GM23338 (cell line): ENCODE measurements around the gene CDH18. TPM values are rescaled to one million over a fixed set of nuclear protein-coding genes. Genes with fewer than 3 reads are reported as not detected.

ENCODE experiments used
- ATAC-seq: fragments of 200-7000 bp; cut with Tn5 transposase; 3 replicates; pipeline ENCODE4 v1.9.1; 2020
- DNase-seq: peaks from one replicate; pipeline ENCODE4 v3.0.0-alpha.2; 2015; ENCODE audit warnings: low spot score
- H2AFZ ChIP-seq: fragments of 200-600 bp; sonication (generic); 2 replicates; pipeline ENCODE4 v1.8.0; 2016; ENCODE audit warnings: antibody characterized with exemption, mild to moderate bottlenecking, moderate library complexity
- H3F3A ChIP-seq: fragments of 200-600 bp; sonication (generic); replicated peaks from 2 replicates; pipeline ENCODE4 v1.8.0; 2017; ENCODE audit warnings: antibody characterized with exemption, mixed run types, low read depth
- H3K27ac ChIP-seq: fragments of 200-600 bp; sonication (generic); 2 replicates; pipeline ENCODE4 v1.6.1; 2016; ENCODE audit warnings: low read depth
- H3K27me3 ChIP-seq: fragments of 200-600 bp; sonication (generic); 2 replicates; pipeline ENCODE4 v1.8.0; 2016; ENCODE audit warnings: mild to moderate bottlenecking, mixed run types, moderate library complexity; ENCODE audit not compliant: insufficient read depth
- H3K36me3 ChIP-seq: fragments of 200-600 bp; sonication (generic); 2 replicates; pipeline ENCODE4 v1.8.0; 2016; ENCODE audit warnings: mild to moderate bottlenecking; ENCODE audit not compliant: insufficient read depth
- H3K4me1 ChIP-seq: fragments of 200-600 bp; sonication (generic); 2 replicates; pipeline ENCODE4 v1.8.0; 2016; ENCODE audit warnings: mild to moderate bottlenecking, moderate library complexity; ENCODE audit not compliant: insufficient read depth
- H3K4me2 ChIP-seq: fragments of 200-600 bp; sonication (generic); 2 replicates; pipeline ENCODE4 v1.7.1; 2017; ENCODE audit warnings: mixed run types
- H3K4me3 ChIP-seq: fragments of 200-600 bp; sonication (generic); 2 replicates; pipeline ENCODE4 v1.6.1; 2016; ENCODE audit warnings: mixed run types
- H3K79me2 ChIP-seq: fragments of 200-600 bp; sonication (generic); replicated peaks from 2 replicates; pipeline ENCODE4 v1.8.0; 2017; ENCODE audit warnings: mild to moderate bottlenecking; ENCODE audit not compliant: insufficient read depth
- H3K9me2 ChIP-seq: fragments of 200-600 bp; sonication (generic); 2 replicates; pipeline ENCODE4 v1.8.0; 2017; ENCODE audit not compliant: insufficient read depth
- H4K20me1 ChIP-seq: fragments of 200-600 bp; sonication (generic); replicated peaks from 2 replicates; pipeline ENCODE4 v1.8.0; 2017; ENCODE audit warnings: mild to moderate bottlenecking; ENCODE audit not compliant: insufficient read depth
- H3K27ac Mint-ChIP-seq: 2 replicates; pipeline ENCODE4 v1.8.0; 2020; ENCODE audit warnings: inconsistent platforms, mild to moderate bottlenecking, moderate library complexity, mixed read lengths
- H3K27me3 Mint-ChIP-seq: 3 replicates; pipeline ENCODE4 v1.8.0; 2022; ENCODE audit warnings: low read depth, mild to moderate bottlenecking, moderate library complexity, mixed read lengths, inconsistent platforms; ENCODE audit not compliant: insufficient read depth, poor library complexity
- H3K36me3 Mint-ChIP-seq: 3 replicates; pipeline ENCODE4 v1.8.0; 2021; ENCODE audit warnings: low read depth, mild to moderate bottlenecking, inconsistent platforms, moderate library complexity, mixed read lengths
- H3K4me1 Mint-ChIP-seq: 3 replicates; pipeline ENCODE4 v1.8.0; 2020; ENCODE audit warnings: mild to moderate bottlenecking, inconsistent platforms, mixed read lengths
- H3K4me3 Mint-ChIP-seq: 3 replicates; pipeline ENCODE4 v1.8.0; 2021; ENCODE audit warnings: moderate library complexity, mild to moderate bottlenecking, inconsistent platforms, mixed read lengths
- H3K9me3 Mint-ChIP-seq: 3 replicates; pipeline ENCODE4 v1.8.0; 2020; ENCODE audit warnings: moderate library complexity, mild to moderate bottlenecking, inconsistent platforms, mixed read lengths
- CREB1 ChIP-seq: fragments of 250-450 bp; sonication (Bioruptor Pico); IDR thresholded peaks from 2 replicates; pipeline ENCODE4 v1.5.0; 2020; ENCODE audit warnings: low read depth, mild to moderate bottlenecking, moderate library complexity
- CTCF ChIP-seq, 2 experiments: fragments of 200-600 bp in 1 of 2; sonication (generic) in 1 of 2; conservative IDR thresholded peaks; 2 replicates each; pipeline versions ENCODE4 v1.5.1 to v1.6.1; 2016 to 2017; ENCODE audit warnings: antibody characterized with exemption in 2 of 2, low read depth in 2 of 2, mild to moderate bottlenecking in 2 of 2, moderate library complexity in 1 of 2
- ETS1 ChIP-seq: IDR thresholded peaks from 2 replicates; pipeline ENCODE4 v1.6.1; 2016; ENCODE audit warnings: antibody characterized with exemption
- EZH2 ChIP-seq: fragments of 200-600 bp; sonication (generic); IDR thresholded peaks from one replicate; pipeline ENCODE4 v1.8.0; 2017; ENCODE audit warnings: antibody characterized with exemption, mild to moderate bottlenecking, low read depth; ENCODE audit not compliant: unreplicated experiment
- EZH2phosphoT487 ChIP-seq: fragments of 200-600 bp; sonication (generic); IDR thresholded peaks from one replicate; pipeline ENCODE4 v1.8.1; 2018; ENCODE audit warnings: antibody characterized with exemption; ENCODE audit not compliant: unreplicated experiment
- JUNB ChIP-seq: IDR thresholded peaks from one replicate; pipeline ENCODE4 v1.6.1; 2016; ENCODE audit warnings: antibody characterized with exemption; ENCODE audit not compliant: unreplicated experiment
- NANOG ChIP-seq: IDR thresholded peaks from 2 replicates; pipeline ENCODE4 v1.6.1; 2016; ENCODE audit warnings: antibody characterized with exemption, borderline replicate concordance
- STAT1 ChIP-seq: IDR thresholded peaks from one replicate; pipeline ENCODE4 v1.6.1; 2016; ENCODE audit warnings: antibody characterized with exemption; ENCODE audit not compliant: unreplicated experiment
- ZNF114 ChIP-seq: fragments of 250-450 bp; sonication (Bioruptor Pico); IDR thresholded peaks from 2 replicates; pipeline ENCODE4 v1.5.0; 2020; ENCODE audit warnings: mild to moderate bottlenecking, moderate library complexity
- ZNF331 ChIP-seq: fragments of 250-450 bp; sonication (Bioruptor Pico); IDR thresholded peaks from 2 replicates; pipeline ENCODE4 v1.5.0; 2020; ENCODE audit warnings: low read depth, mild to moderate bottlenecking, moderate library complexity
- ZNF462 ChIP-seq: fragments of 250-450 bp; sonication (Bioruptor Pico); IDR thresholded peaks from 2 replicates; pipeline ENCODE4 v1.5.0; 2020; ENCODE audit warnings: mild to moderate bottlenecking, moderate library complexity
- polyA plus RNA-seq: library from polyadenylated mRNA; unstranded; fragments of >200 nt; fragmentation: Nextera tagmentation; extraction: Ambion mirVana; gene quantifications from 2 replicates; pipeline ENCODE4 v1.2.1, GENCODE V29; 2016
- total RNA-seq: library from RNA; depleted of rRNA; stranded (reverse); fragments of >200 nt; shearing (Covaris generic); gene quantifications from 2 replicates; pipeline ENCODE4 v1.2.3, GENCODE V29; 2014

The CDH18 gene
- total and polyA plus RNA-seq, 2 experiments from 2014 or later = 1.3 TPM; not detected in 1

GRCh38 chr5:19706776-19707175 lies 281.2 kb downstream of the CDH18 start:
- Histone ChIP-seq H3K27me3 (no peaks in the 10 kb centered on the region), H3K79me2 (no peaks in the 10 kb centered on the region), H3K9me2 (no peaks in the 10 kb centered on the region), H3K4me3 (no peak overlapping the region), H3K4me1 (no peaks in the 10 kb centered on the region), H3F3A (no peaks in the 10 kb centered on the region), H3K36me3 (peaks cover 5% of the 10 kb centered on the region; the same call in 1 of the 2 replicates), H4K20me1 (no peaks in the 10 kb centered on the region), H3K4me2 (no peak overlapping the region), H2AFZ (no peak overlapping the region), H3K27ac (no peak overlapping the region)
- no peak for TF ChIP-seq STAT1
- Mint-ChIP-seq H3K27me3 (peaks cover 2% of the 10 kb centered on the region), H3K36me3 (peaks cover 41% of the 10 kb centered on the region), H3K9me3 (peaks cover 47% of the 10 kb centered on the region), H3K4me1 (no peaks in the 10 kb centered on the region), H3K4me3 (no peak overlapping the region), H3K27ac (no peak overlapping the region)
- no peak for ATAC-seq
- DNase-seq = no peak

- Histone ChIP-seq H2AFZ (no peak overlapping the region), H3K36me3 (no peaks in the 10 kb centered on the region), H3K4me3 (no peak overlapping the region), H4K20me1 (no peaks in the 10 kb centered on the region), H3K79me2 (no peaks in the 10 kb centered on the region), H3K4me2 (no peak overlapping the region), H3K4me1 (no peaks in the 10 kb centered on the region), H3K9me2 (0 out of 2 replicates have a peak, but pooled peaks cover 4% of the 10 kb centered on the region), H3F3A (no peaks in the 10 kb centered on the region), H3K27ac (no peak overlapping the region), H3K27me3 (no peaks in the 10 kb centered on the region)
- ATAC-seq (no peak), DNase-seq (no peak)
- H3K27ac Mint-ChIP-seq = no peak overlapping the region
- H3K4me3 Mint-ChIP-seq = no peak overlapping the region
- peaks cover 33% of the 10 kb centered on the region for H3K9me3 Mint-ChIP-seq
- peaks cover 31% of the 10 kb centered on the region for H3K36me3 Mint-ChIP-seq
- H3K27me3 Mint-ChIP-seq = peaks cover 2% of the 10 kb centered on the region
- H3K4me1 Mint-ChIP-seq = no peaks in the 10 kb centered on the region
- TF ChIP-seq NANOG = no peak
- TF ChIP-seq ZNF114 (CRISPR knock-in tag) = no peak
- no peak for TF ChIP-seq CREB1 (CRISPR knock-in tag)
- TF ChIP-seq CTCF (conservative IDR thresholded peaks at IDR 0.05; ENCODE audit: low read depth in 2 of 2) = no peak
- TF ChIP-seq ETS1 = no peak
- TF ChIP-seq EZH2phosphoT487 = no peak
- no peak for TF ChIP-seq STAT1
- no peak for TF ChIP-seq ZNF331 (CRISPR knock-in tag)
- no peak for TF ChIP-seq JUNB
- no peak for TF ChIP-seq ZNF462 (CRISPR knock-in tag)
- no peak for TF ChIP-seq EZH2
These were observed 286.3 kb downstream of the CDH18 start for GRCh38 chr5:19701731-19702130.
